GM23338 (cell line): ENCODE results near the gene CLN6.

Experiments used
- POLR2AphosphoS5 ChIP-seq: IDR thresholded peaks from 2 replicates; pipeline ENCODE4 v1.6.1; 2016; ENCODE audit warnings: antibody characterized with exemption, low read depth
- TF ChIP-seq, protein P1 (sequence below), 2 experiments: fragments of 200-600 bp in 1 of 2; sonication (generic) in 1 of 2; conservative IDR thresholded peaks; 2 replicates each; pipeline versions ENCODE4 v1.5.1 to v1.6.1; 2016 to 2017; ENCODE audit warnings: antibody characterized with exemption in 2 of 2, low read depth in 2 of 2, mild to moderate bottlenecking in 2 of 2, moderate library complexity in 1 of 2

DNA sequence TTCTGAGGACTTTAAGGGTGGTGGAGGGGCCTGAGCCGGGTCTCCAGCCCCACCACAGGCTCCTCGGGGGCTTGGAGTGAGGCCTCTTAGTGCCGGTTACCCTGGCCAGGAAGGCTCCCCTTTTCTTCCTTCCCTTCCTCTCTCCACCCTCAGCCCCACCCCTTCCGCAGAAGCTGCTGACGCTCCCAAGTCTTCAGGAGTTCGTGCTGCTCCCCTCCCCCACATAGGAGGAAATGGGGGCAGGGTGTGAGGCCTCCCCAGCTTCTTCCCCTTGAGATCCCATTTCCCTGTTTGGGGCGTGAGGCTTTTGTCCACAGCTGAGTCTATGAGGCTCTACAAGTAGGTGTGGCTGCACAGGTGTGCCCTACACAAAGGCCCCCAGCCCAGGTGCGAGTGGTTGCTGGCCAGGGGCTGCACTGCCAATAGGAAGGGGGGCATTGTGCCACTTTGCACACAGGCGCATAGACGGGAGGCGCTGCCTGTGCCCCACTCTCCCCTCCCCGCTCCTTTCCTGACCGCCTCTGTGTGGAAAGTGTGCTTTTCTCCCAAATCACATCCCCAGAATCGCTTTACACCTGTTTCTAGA, 23.5 kb downstream of the CLN6 start:
- TF ChIP-seq, protein P1, sequence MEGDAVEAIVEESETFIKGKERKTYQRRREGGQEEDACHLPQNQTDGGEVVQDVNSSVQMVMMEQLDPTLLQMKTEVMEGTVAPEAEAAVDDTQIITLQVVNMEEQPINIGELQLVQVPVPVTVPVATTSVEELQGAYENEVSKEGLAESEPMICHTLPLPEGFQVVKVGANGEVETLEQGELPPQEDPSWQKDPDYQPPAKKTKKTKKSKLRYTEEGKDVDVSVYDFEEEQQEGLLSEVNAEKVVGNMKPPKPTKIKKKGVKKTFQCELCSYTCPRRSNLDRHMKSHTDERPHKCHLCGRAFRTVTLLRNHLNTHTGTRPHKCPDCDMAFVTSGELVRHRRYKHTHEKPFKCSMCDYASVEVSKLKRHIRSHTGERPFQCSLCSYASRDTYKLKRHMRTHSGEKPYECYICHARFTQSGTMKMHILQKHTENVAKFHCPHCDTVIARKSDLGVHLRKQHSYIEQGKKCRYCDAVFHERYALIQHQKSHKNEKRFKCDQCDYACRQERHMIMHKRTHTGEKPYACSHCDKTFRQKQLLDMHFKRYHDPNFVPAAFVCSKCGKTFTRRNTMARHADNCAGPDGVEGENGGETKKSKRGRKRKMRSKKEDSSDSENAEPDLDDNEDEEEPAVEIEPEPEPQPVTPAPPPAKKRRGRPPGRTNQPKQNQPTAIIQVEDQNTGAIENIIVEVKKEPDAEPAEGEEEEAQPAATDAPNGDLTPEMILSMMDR (conservative IDR thresholded peaks at IDR 0.05; ENCODE audit: low read depth in 2 of 2): no peak
- no peak for TF ChIP-seq POLR2AphosphoS5
